RKO (cell line): ENCODE data around the gene PDK2.

Source experiments
- DNase-seq: peaks from one replicate; pipeline ENCODE4 v3.0.0-alpha.2; 2016; ENCODE audit warnings: low spot score

Gene PDK2

DNA sequence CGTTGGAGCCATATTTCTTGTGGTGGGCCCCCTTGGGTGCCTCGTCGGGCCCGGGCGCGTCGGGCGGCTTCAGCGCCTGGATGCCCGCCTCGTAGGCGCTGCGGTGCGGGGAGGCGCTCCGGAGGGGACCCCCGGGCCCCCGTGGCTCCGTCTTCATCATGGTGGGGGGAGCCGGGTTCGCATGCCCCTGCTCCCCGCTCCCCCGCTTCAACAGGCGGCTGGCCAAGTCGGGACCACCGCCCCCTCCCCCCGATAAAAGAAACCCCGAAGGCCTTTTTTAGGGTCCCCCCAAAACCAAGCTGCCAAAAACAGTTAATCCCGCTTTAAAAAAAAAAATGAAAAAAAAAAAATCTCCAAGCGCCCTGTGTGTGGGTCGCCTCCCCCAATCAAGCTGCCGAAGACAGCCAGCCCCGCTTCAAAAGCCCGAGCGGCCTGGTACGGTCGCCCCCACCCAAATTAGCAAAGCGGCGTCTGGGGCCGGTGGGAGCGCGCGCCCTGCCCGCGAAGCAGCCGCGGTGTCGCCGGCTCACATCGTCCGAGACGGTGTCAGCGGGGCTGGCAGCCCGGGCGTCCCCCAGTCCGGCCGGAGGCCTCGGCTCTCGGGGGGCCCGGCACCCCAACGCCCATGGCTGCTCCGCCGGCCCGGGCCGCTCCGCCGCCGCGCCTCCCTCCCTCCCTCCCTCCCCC is 55.3 kb downstream of the PDK2 start, which contains the start of gene PPP1R9B:
Gene PPP1R9B (minus strand): TSS at position 324 of the 687 bp plus-strand sequence. CDS start 164 bp downstream, at position 160.
- DNase-seq, result no peak

GRCh38 chr17:50151041-50151936 is 56.1 kb downstream of the PDK2 start:
- peak; percentile 93 for DNase-seq

- DNase-seq, result peak; percentile 94
Observed at GRCh38 chr17:50151937-50152547, 56.9 kb downstream of the PDK2 start.

DNA sequence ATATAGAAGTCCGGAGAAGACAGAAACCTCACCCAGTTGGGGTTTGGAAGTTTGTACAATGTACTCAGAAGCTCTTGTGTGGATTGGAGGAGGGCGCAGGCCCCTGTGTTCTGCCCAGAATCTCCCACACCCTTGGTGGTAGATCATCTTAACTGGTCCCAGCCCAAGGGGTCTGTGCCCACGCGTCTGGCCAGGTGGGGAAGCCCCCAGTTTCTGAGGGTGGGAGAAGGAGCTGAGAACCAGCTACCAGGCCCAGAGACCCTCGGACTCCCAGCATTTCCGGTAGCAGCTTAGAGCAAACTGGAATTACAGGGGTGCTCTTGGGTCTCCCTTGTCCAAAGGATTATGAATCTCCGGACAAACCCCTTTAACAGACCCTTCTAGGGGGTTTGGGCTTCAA is 57.6 kb downstream of the PDK2 start:
- no peak for DNase-seq

GRCh38 chr17:50153650-50154575 is 58.8 kb downstream of the PDK2 start:
- DNase-seq, result no peak

- no peak for DNase-seq
Observed at GRCh38 chr17:50154604-50155003, 59.5 kb downstream of the PDK2 start.

- no peak for DNase-seq
Observed at GRCh38 chr17:50155115-50155819, 60.1 kb downstream of the PDK2 start.

DNA sequence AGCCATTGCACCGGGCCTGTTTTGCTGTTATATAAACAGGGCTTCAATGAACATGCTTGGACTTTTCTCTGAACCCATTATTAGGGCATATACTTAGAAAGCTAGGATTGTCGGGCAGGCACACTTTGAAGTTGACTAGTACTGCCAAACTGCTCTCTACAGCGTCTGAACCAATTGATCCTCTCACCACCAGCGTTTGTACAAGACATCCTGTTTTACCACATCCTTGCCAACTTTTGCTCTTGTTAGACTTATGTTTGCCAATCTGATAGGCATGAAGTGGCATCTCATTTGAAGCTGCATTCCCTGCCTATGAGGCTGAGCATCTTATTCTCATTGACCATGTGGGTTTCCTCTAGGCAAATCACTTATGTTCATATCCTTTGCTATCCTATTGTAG is 62.7 kb downstream of the PDK2 start:
- DNase-seq, result no peak

DNA sequence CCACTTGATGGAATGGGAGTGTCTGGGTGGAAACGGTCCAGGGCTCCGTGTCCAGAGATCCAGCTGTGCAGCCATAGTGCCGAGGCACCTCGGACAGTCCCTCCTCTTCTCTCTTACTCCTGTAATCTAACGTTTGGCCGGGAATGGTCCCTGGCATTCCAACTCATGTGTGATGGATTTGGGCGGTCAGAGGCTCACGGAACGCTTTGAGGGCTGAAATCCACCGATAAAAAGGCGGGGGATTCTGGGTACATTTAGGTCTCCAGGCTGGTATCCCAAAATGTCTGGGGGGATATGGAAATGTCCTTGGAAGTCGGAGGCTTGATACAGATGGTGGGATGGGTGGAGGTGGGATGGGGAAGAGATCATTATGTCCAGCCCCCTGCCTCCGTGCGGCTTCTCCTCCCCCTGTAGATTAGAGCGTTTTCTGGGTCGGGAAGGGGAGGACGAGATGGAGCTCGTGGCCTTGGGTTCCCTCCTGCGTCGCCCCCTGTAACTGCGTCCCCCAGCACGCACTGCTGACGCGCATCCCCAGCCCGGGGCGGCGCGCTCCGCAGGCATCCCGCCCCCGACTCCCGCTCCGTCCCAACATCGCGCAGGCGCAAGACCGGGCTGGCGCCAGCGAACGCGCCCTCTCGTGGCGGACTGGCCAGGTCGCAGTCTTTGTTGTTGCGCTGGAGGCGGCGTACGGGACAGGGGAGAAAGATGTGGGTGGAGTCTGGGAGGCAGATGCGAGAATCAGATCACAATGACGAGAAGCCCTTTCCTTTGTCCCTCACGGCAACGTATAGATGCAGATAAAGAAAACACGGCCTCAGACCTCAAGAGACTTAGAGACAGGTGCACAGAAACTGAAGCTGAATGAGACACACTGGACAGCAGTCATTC is 66.1 kb downstream of the PDK2 start:
- peak; percentile 91 for DNase-seq
